Measurements from ENCODE around the gene ANXA3.
A peak's percentile ranks its signal among the peaks of the same experiment; 100 is the strongest.
"Not testable (repeated sequence)": the region's sequence is repeated elsewhere in the genome, so short reads cannot be mapped to it uniquely, and the experiment has no call there.

Gene ANXA3

GRCh38 chr4:78543424-78544125 lies 8.0 kb upstream of the ANXA3 start:
- no peak for DNase-seq (ENCODE audit: low spot score)
- TF ChIP-seq, protein P1, sequence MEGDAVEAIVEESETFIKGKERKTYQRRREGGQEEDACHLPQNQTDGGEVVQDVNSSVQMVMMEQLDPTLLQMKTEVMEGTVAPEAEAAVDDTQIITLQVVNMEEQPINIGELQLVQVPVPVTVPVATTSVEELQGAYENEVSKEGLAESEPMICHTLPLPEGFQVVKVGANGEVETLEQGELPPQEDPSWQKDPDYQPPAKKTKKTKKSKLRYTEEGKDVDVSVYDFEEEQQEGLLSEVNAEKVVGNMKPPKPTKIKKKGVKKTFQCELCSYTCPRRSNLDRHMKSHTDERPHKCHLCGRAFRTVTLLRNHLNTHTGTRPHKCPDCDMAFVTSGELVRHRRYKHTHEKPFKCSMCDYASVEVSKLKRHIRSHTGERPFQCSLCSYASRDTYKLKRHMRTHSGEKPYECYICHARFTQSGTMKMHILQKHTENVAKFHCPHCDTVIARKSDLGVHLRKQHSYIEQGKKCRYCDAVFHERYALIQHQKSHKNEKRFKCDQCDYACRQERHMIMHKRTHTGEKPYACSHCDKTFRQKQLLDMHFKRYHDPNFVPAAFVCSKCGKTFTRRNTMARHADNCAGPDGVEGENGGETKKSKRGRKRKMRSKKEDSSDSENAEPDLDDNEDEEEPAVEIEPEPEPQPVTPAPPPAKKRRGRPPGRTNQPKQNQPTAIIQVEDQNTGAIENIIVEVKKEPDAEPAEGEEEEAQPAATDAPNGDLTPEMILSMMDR (IDR thresholded peaks at IDR 0.05), result no peak
- H3K4me3 ChIP-seq, result no peak overlapping the region
- H3K27ac ChIP-seq, result no peak overlapping the region

DNA sequence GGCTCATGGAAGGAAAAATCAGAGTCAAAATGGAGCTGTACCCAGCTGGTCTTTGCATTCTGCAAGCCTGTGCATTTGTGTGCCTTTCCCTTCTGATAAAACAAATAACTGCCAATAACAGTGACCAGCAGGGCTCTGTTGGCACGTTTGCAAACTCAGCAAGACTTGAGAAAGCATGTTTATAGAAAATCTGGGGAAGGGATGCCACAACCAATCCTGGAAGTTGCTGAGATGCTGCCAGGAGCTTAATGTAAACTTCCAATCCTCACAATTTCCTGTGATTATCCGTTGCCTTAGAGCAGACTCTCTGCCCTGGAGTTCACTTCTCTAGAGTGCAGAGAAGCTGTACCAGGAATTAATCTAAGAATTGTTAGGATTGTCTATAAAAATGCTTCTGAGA lies 6.9 kb upstream of the ANXA3 start:
- TF ChIP-seq, protein P1 (IDR thresholded peaks at IDR 0.05), result no peak
- Histone ChIP-seq H3K27ac (no peak overlapping the region), H3K4me3 (no peak overlapping the region)
- DNase-seq (ENCODE audit: low spot score), result no peak

DNA sequence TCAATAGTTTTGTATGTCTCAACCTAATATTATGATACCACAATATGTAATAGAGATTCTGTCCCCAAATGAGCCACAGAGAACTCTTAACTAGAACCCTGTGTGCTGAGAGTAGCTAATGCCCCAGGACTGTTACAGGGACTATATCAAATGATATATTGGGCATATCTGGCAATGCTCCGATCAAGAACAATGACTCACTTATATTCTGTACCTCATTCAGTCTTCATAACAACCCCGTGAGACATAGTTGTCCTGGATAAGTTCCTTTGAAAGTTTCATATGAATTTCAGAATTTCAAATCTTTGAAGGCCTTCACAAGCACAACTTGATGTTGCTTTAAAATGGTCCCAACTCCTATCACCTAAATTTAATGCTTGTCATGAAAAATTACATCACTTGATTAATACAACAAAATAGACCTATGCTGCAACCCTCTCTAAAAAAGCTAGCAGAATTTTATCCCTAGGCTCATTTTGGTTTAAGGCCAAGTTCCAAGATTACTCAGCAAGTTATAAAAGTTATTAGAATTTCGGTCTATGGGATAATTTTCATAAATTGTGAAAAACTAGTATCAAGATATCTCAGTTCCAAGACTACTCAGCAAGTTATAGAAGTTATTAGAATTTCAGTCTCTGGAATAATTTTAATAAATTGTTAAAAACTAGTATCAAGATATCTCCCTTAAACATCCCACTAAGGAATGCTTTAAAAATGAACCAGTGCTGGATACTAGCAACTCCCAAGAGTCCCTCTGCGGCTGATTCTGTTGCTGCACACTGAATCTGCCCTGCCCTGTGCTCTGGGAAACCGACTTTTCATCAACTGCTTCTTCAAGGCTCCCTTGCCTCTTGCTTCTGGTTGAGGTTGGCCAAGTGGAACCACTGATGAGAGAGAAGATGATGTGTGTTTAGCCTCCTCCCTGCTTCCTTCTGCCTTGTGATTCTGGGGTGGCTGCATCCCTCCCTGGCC lies 6.0 kb upstream of the ANXA3 start:
- no peak for DNase-seq (ENCODE audit: low spot score)
- peak overlapping the region in 1 of 2 donors; percentile 40 for H3K27ac ChIP-seq

DNA sequence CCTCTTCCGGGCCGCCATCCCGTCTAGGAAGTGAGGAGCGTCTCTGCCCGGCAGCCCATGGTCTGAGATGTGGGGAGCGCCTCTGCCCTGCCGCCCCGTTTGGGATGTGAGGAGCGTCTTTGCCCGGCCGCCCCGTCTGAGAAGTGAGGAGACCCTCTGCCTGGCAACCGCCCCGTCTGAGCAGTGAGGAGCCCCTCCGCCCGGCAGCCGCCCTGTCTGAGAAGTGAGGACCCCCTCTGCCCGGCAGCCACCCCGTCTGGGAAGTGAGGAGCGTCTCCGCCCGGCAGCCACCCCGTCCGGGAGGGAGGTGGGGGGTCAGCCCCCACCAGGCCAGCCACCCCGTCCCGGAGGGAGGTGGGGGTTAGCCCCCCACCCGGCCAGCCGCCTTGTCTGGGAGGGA lies 3.7 kb upstream of the ANXA3 start:
- H3K27ac ChIP-seq; DNase-seq (ENCODE audit: low spot score); H3K4me3 ChIP-seq: not testable (repeated sequence)

More for the DNA sequence above, 6.0 kb upstream of the ANXA3 start:
- no peak overlapping the region for H3K4me3 ChIP-seq
- TF ChIP-seq, protein P1 (IDR thresholded peaks at IDR 0.05), result no peak

DNA sequence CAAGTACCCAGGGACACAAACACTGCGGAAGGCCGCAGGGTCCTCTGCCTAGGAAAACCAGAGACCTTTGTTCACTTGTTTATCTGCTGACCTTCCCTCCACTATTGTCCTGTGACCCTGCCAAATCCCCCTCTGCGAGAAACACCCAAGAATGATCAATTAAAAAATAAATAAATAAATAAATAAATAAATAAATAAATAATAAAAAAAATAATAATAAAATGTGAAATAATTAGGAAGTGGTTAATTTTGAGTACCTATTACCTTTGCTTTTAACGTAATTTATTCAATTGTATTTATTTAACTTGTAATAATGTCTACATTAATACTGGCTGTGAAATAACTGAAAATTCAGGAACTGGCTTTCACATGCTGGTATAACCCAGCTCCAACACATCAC lies 2.7 kb upstream of the ANXA3 start:
- DNase-seq (ENCODE audit: low spot score); H3K27ac ChIP-seq; H3K4me3 ChIP-seq: not testable (repeated sequence)

DNA sequence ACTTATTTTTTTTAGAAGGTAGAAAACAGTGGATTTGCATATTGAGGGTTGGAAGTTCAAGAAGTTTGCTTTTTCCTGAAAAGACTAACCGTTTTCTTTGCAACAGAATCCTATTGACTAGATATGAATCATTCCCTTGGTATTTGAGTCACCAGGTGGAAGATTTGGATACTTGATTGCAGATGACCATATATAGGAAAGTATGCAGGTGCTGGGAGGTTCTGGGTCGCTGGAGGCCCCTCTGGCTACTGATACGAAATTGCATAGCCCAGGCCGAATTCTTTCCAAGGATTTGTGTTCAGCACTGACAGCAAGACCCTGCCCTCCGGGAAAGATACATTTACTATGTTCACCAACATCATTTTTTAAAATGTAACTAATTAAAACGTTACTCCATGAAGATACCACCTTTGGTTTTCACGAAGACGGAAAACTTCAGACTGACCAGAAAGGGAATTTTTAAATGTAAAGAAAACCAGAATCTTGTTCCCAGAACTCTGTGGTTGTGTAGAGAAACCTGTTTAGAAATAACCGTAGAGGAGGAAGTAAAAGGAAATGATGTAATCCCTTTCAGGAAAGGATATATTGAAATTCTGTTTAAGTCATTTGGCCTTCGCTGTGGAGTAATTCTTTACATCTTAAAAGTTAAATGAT lies 946 bp downstream of the ANXA3 start:
- TF ChIP-seq, protein P1 (IDR thresholded peaks at IDR 0.05), result no peak
- Histone ChIP-seq H3K27ac (no peak overlapping the region), H3K4me3 (peak overlapping the region; percentile 83)
- DNase-seq (ENCODE audit: low spot score), result no peak

DNA sequence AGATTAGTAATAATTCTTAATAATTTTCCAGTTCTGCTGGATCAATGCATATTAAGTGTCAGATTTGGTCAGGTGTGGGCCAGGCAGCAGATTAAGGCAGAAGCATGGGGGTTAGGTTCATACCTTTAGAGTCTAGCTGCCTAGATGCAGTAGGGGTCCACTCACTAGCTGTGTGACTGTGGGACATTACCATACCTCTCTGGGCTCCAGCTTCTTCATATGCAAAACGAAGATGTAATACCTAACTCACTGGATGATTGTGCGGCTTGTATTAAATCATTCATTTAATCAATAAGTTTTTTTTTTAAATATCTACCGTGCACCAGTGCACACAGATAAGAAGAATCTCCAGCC lies 1.4 kb downstream of the ANXA3 start:
- Histone ChIP-seq H3K27ac (no peak overlapping the region), H3K4me3 (no peak overlapping the region)
- DNase-seq (ENCODE audit: low spot score), result no peak
- TF ChIP-seq, protein P1 (IDR thresholded peaks at IDR 0.05), result no peak
